Measurements from ENCODE around the gene GGT6. TPM values are rescaled to one million over a fixed set of nuclear protein-coding genes. Genes with fewer than 3 reads are reported as not detected.
"Not testable (repeated sequence)": the region's sequence is repeated elsewhere in the genome, so short reads cannot be mapped to it uniquely, and the experiment has no call there.

GGT6 gene
- total RNA-seq, 4 donors from 2014 or later = 26.4 to 199 (median 119) TPM

DNA sequence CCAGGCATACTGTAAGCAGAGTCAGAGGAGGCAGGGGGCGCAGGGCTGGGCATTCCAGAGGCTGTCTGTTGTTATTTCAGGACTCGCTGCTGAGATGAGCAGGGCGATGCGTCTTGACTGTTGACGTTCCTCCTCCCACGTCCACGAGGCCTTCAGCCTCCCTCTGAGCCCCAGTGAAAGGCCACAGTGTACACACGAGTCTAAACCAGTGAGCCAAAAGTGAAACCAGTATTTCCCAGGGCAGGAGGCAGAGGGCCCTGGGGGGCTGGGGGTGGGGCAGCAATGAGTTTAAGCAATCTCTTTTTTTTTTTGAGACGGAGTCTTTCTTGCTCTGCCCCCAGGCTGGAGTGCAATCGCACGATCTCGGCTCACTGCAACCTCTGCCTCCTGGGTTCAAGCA is 45.4 kb upstream of the GGT6 start:
- peak overlapping the region in 3 of 4 donors; percentile 7 to 50 (median 25) for H3K27ac ChIP-seq
- no peaks in the 10 kb centered on the region for H3K36me3 ChIP-seq
- H3K9me3 ChIP-seq = no peaks in the 10 kb centered on the region
- H3K27me3 ChIP-seq = no peaks in the 10 kb centered on the region
- DNase-seq = peak in 1 of 3 donors; percentile 59
- TF ChIP-seq, protein P1, sequence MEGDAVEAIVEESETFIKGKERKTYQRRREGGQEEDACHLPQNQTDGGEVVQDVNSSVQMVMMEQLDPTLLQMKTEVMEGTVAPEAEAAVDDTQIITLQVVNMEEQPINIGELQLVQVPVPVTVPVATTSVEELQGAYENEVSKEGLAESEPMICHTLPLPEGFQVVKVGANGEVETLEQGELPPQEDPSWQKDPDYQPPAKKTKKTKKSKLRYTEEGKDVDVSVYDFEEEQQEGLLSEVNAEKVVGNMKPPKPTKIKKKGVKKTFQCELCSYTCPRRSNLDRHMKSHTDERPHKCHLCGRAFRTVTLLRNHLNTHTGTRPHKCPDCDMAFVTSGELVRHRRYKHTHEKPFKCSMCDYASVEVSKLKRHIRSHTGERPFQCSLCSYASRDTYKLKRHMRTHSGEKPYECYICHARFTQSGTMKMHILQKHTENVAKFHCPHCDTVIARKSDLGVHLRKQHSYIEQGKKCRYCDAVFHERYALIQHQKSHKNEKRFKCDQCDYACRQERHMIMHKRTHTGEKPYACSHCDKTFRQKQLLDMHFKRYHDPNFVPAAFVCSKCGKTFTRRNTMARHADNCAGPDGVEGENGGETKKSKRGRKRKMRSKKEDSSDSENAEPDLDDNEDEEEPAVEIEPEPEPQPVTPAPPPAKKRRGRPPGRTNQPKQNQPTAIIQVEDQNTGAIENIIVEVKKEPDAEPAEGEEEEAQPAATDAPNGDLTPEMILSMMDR (IDR thresholded peaks at IDR 0.05) = no peak
- TF ChIP-seq POLR2A (IDR thresholded peaks at IDR 0.05) = no peak
- H3K4me1 ChIP-seq = peaks cover 0 to 12% (median 0%) of the 10 kb centered on the region in 4 donors
- no peak overlapping the region for H3K4me3 ChIP-seq

DNA sequence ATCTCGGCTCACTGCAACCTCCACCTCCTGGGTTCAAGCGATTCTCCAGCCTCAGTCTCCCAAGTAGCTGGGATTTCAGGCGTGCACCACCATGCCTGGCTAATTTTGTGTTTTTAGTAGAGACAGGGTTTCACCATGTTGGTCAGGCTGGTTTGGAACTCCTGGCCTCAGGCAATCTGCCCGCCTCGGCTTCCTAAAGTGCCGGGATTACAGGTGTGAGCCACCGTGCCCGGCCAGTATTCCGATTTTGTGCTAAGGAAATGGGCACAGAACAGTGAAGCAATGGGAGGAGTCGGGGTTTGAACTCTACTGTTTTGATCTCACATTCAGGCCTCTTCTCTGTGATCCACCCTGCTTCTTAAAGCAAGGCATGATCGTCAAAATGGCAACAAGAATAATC is 44.4 kb upstream of the GGT6 start:
- H3K27me3 ChIP-seq, H3K4me3 ChIP-seq, DNase-seq, H3K9me3 ChIP-seq, H3K36me3 ChIP-seq: not testable (repeated sequence)
- peaks cover 0 to 12% (median 0%) of the 10 kb centered on the region in 4 donors for H3K4me1 ChIP-seq
- H3K27ac ChIP-seq = peak overlapping the region in 1 of 4 donors; percentile 4

DNA sequence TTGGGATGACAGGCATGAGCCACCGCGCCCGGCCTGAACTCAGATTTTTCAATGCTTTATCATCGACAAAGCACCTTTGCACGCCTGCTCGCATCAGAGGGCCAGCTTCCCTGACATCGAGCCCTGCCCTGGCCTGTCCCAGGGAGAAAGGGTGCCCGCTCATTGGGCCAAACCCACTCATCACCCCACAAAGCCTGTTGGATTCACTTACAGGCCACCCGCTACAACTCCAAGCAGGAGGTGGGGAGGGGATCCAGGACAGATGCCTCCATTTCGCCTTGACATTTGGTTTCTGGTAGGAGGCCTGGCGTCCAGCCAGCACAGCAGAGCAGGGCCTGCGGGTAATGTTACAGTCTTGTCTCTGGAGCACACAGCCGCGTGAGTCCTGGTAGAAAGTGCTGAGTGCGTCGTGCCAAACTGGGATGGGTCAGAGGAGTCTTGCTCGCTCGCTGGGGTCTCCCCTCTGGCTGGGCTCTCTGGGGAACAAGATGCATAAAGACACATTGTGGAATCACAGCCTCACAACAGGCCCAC is 43.8 kb upstream of the GGT6 start:
- TF ChIP-seq POLR2A (IDR thresholded peaks at IDR 0.05) = no peak
- TF ChIP-seq, protein P1 (IDR thresholded peaks at IDR 0.05) = no peak
- no peak overlapping the region for H3K4me3 ChIP-seq
- peak in 1 of 3 donors; percentile 54 for DNase-seq
- H3K4me1 ChIP-seq = peaks cover 0 to 12% (median 0%) of the 10 kb centered on the region in 4 donors
- no peaks in the 10 kb centered on the region for H3K27me3 ChIP-seq
- H3K27ac ChIP-seq = peak overlapping the region in 1 of 4 donors; percentile 4
- no peaks in the 10 kb centered on the region for H3K36me3 ChIP-seq
- no peaks in the 10 kb centered on the region for H3K9me3 ChIP-seq

GRCh38 chr17:4602041-4602440 is 41.7 kb upstream of the GGT6 start:
- Histone ChIP-seq H3K4me1 (peaks cover 0 to under 1% (median 0%) of the 10 kb centered on the region in 4 donors), H3K9me3 (no peaks in the 10 kb centered on the region), H3K36me3 (no peaks in the 10 kb centered on the region), H3K27ac (no peak overlapping the region), H3K27me3 (no peaks in the 10 kb centered on the region), H3K4me3 (no peak overlapping the region)
- DNase-seq = no peak
- TF ChIP-seq POLR2A (IDR thresholded peaks at IDR 0.05) = no peak
- TF ChIP-seq, protein P1 (IDR thresholded peaks at IDR 0.05) = no peak

- H3K4me1 ChIP-seq = no peaks in the 10 kb centered on the region
- TF ChIP-seq, protein P1 (IDR thresholded peaks at IDR 0.05) = no peak
- TF ChIP-seq POLR2A (IDR thresholded peaks at IDR 0.05) = no peak
- no peaks in the 10 kb centered on the region for H3K9me3 ChIP-seq
- H3K4me3 ChIP-seq = no peak overlapping the region
- H3K27me3 ChIP-seq = no peaks in the 10 kb centered on the region
- DNase-seq = no peak
- no peak overlapping the region for H3K27ac ChIP-seq
- no peaks in the 10 kb centered on the region for H3K36me3 ChIP-seq
Observed at GRCh38 chr17:4601326-4601725, 40.9 kb upstream of the GGT6 start.

- no peaks in the 10 kb centered on the region for H3K4me1 ChIP-seq
- no peak overlapping the region for H3K4me3 ChIP-seq
- no peak for TF ChIP-seq POLR2A (IDR thresholded peaks at IDR 0.05)
- TF ChIP-seq, protein P1 (IDR thresholded peaks at IDR 0.05) = no peak
- no peak for DNase-seq
- H3K9me3 ChIP-seq = no peaks in the 10 kb centered on the region
- H3K27ac ChIP-seq = peak overlapping the region in 1 of 4 donors; percentile 57
- H3K27me3 ChIP-seq = no peaks in the 10 kb centered on the region
- no peaks in the 10 kb centered on the region for H3K36me3 ChIP-seq
Observed at GRCh38 chr17:4600563-4600962, 40.2 kb upstream of the GGT6 start.

Measured in Peyer's patch (tissue), 4 donors.